ENCODE data around the gene STPG1. TPM values are rescaled to one million over a fixed set of nuclear protein-coding genes. Genes with fewer than 3 reads are reported as not detected.
A peak's percentile ranks its signal among the peaks of the same experiment; 100 is the strongest.

Gene STPG1
- total and polyA plus RNA-seq, 9 of the 15 experiments (the other 6 are each of a cell fraction or from before 2014, with no cell fraction given) = 5.0 to 11.9 (median 8.3) TPM

DNA sequence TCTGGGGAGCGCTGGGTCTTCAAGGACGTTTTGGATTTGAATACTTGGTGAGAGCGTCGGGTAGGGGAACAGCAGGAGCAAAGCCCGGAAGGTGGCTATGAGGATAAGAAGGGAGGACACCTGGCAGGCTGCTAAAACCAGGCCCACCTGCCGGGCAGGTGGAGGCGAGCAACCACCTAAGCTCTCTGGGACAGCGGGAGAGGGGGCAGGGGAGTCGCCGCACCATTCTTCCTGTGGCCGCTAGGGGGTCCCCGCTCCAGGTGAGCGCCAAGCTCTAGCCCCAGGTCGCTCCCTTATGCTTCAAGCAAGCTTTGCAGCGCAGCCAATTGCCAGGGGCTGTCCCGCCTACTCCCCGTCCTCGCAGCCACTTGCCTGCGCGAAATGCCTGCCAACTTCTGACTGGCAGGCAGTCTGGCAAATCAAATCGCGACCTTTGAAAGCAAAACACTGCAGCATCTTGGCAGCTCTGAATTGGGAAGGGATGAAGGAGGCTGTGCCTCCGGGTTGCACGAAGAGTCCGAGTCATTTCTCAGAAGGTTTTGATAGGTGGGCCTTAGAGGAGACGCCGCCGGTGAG lies 1.8 kb upstream of the STPG1 start, which contains the start of gene NIPAL3 (continued):
- TF ChIP-seq ZNF436 (CRISPR knock-in tag; IDR thresholded peaks at IDR 0.05) (no peak), NCOA1 (IDR thresholded peaks at IDR 0.05; ENCODE audit: low read depth) (no peak), ZZZ3 (IDR thresholded peaks at IDR 0.05) (no peak), FOS (IDR thresholded peaks at IDR 0.05; ENCODE audit: extremely low read depth, insufficient read length) (peak; percentile 97), ZNF431 (CRISPR knock-in tag; IDR thresholded peaks at IDR 0.05) (no peak), ZNF134 (CRISPR knock-in tag; conservative IDR thresholded peaks at IDR 0.05) (no peak), TSC22D4 (tag; IDR thresholded peaks at IDR 0.05) (no peak), ZNF57 (CRISPR knock-in tag; IDR thresholded peaks at IDR 0.05) (no peak), ZNF212 (CRISPR knock-in tag; IDR thresholded peaks at IDR 0.05) (no peak), ETS2 (tag; IDR thresholded peaks at IDR 0.05; ENCODE audit: borderline replicate concordance, poor library complexity, severe bottlenecking) (no peak), POLR3G (IDR thresholded peaks at IDR 0.05; ENCODE audit: extremely low read depth, insufficient read length, insufficient replicate concordance) (no peak), HCFC1 (IDR thresholded peaks at IDR 0.05; ENCODE audit: low read depth, low read length) (peak; percentile 59), SMC3 (conservative IDR thresholded peaks at IDR 0.05; ENCODE audit: insufficient read depth, low read depth, low read length) (peak; percentile 48; the same call in 1 of the 2 replicates), NUFIP1 (IDR thresholded peaks at IDR 0.05; ENCODE audit: partially characterized antibody) (no peak), CBFA2T3 (IDR thresholded peaks at IDR 0.05) (peak; percentile 5; the same call in 1 of the 2 replicates), HMG20B (CRISPR knock-in tag; IDR thresholded peaks at IDR 0.05) (no peak), ZNF143 (CRISPR knock-in tag; IDR thresholded peaks at IDR 0.05) (no peak), SIN3B (IDR thresholded peaks at IDR 0.05; ENCODE audit: low read depth) (peak; percentile 10; the same call in 1 of the 2 replicates), ATF7 (IDR thresholded peaks at IDR 0.05) (peak; percentile 69)
- TF ChIP-seq, protein P1, sequence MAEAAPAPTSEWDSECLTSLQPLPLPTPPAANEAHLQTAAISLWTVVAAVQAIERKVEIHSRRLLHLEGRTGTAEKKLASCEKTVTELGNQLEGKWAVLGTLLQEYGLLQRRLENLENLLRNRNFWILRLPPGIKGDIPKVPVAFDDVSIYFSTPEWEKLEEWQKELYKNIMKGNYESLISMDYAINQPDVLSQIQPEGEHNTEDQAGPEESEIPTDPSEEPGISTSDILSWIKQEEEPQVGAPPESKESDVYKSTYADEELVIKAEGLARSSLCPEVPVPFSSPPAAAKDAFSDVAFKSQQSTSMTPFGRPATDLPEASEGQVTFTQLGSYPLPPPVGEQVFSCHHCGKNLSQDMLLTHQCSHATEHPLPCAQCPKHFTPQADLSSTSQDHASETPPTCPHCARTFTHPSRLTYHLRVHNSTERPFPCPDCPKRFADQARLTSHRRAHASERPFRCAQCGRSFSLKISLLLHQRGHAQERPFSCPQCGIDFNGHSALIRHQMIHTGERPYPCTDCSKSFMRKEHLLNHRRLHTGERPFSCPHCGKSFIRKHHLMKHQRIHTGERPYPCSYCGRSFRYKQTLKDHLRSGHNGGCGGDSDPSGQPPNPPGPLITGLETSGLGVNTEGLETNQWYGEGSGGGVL (CRISPR knock-in tag; IDR thresholded peaks at IDR 0.05) = no peak
- TF ChIP-seq, protein P2, sequence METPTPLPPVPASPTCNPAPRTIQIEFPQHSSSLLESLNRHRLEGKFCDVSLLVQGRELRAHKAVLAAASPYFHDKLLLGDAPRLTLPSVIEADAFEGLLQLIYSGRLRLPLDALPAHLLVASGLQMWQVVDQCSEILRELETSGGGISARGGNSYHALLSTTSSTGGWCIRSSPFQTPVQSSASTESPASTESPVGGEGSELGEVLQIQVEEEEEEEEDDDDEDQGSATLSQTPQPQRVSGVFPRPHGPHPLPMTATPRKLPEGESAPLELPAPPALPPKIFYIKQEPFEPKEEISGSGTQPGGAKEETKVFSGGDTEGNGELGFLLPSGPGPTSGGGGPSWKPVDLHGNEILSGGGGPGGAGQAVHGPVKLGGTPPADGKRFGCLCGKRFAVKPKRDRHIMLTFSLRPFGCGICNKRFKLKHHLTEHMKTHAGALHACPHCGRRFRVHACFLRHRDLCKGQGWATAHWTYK (CRISPR knock-in tag; IDR thresholded peaks at IDR 0.05) = no peak
- TF ChIP-seq, protein P3, sequence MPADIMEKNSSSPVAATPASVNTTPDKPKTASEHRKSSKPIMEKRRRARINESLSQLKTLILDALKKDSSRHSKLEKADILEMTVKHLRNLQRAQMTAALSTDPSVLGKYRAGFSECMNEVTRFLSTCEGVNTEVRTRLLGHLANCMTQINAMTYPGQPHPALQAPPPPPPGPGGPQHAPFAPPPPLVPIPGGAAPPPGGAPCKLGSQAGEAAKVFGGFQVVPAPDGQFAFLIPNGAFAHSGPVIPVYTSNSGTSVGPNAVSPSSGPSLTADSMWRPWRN (IDR thresholded peaks at IDR 0.05; ENCODE audit: low read depth) = no peak
- TF ChIP-seq, protein P4, sequence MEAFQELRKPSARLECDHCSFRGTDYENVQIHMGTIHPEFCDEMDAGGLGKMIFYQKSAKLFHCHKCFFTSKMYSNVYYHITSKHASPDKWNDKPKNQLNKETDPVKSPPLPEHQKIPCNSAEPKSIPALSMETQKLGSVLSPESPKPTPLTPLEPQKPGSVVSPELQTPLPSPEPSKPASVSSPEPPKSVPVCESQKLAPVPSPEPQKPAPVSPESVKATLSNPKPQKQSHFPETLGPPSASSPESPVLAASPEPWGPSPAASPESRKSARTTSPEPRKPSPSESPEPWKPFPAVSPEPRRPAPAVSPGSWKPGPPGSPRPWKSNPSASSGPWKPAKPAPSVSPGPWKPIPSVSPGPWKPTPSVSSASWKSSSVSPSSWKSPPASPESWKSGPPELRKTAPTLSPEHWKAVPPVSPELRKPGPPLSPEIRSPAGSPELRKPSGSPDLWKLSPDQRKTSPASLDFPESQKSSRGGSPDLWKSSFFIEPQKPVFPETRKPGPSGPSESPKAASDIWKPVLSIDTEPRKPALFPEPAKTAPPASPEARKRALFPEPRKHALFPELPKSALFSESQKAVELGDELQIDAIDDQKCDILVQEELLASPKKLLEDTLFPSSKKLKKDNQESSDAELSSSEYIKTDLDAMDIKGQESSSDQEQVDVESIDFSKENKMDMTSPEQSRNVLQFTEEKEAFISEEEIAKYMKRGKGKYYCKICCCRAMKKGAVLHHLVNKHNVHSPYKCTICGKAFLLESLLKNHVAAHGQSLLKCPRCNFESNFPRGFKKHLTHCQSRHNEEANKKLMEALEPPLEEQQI (IDR thresholded peaks at IDR 0.05) = no peak
